B cell (primary cell): Measurements from ENCODE around the gene TEKT3. TPM values are rescaled to one million over a fixed set of nuclear protein-coding genes. Genes with fewer than 3 reads are reported as not detected.

Source experiments
- ATAC-seq: fragments of 200-7000 bp; cut with Tn5 transposase; one replicate; pipeline ENCODE4 v1.10.0; 2021; ENCODE audit warnings: low read depth, mild to moderate bottlenecking, moderate number of reproducible peaks, moderate library complexity
- CTCF ChIA-PET: fragments of 350-600 bp; sonication (Branson Sonifier 250); formaldehyde crosslinking; loops from one replicate; lab custom pipeline; 2021; ENCODE audit warnings: antibody characterized with exemption, inconsistent platforms; lab: Charles Lee
- POLR2A ChIA-PET: fragments of 350-600 bp; sonication (Branson Sonifier 250); formaldehyde crosslinking; loops from one replicate; lab custom pipeline; 2021; ENCODE audit warnings: antibody characterized with exemption; lab: Charles Lee
- DNase-seq: peaks from one replicate; pipeline ENCODE4 v3.0.0; 2013
- H2AFZ ChIP-seq: 2 replicates; pipeline ENCODE4 v1.6.1; 2012; ENCODE audit warnings: mild to moderate bottlenecking, low read depth, low read length; ENCODE audit not compliant: insufficient read depth, poor library complexity, severe bottlenecking
- H3K27ac ChIP-seq, 2 donors: 1 replicate in 1 of 2; 2 replicates in 1 of 2; pipeline ENCODE4 v1.5.1; 2012 to 2013; ENCODE audit warnings: low read length in 2 of 2, mild to moderate bottlenecking in 2 of 2, moderate library complexity in 1 of 2
- H3K27me3 ChIP-seq, 4 experiments: fragments of 200-600 bp in 1 of 4; sonication (generic) in 1 of 4; replicated peaks in 1 of 4; 1 replicate in 2 of 4; 2 replicates in 2 of 4; pipeline versions ENCODE4 v1.6.1 to v1.7.0; 2013 to 2016; ENCODE audit warnings: low read length in 3 of 4, mild to moderate bottlenecking in 2 of 4, mixed read lengths in 1 of 4, moderate library complexity in 1 of 4; ENCODE audit not compliant: insufficient read depth in 4 of 4, control insufficient read depth in 3 of 4; ENCODE audit errors: control extremely low read depth in 1 of 4
- H3K36me3 ChIP-seq, 2 experiments: replicated peaks in 1 of 2; 1 replicate in 1 of 2; 2 replicates in 1 of 2; pipeline versions ENCODE4 v1.6.1 to v1.7.1; 2013; ENCODE audit warnings: low read length in 1 of 2; ENCODE audit not compliant: insufficient read depth in 2 of 2, control insufficient read depth in 1 of 2; ENCODE audit errors: control extremely low read depth in 1 of 2, extremely low read depth in 1 of 2
- H3K4me1 ChIP-seq, 2 donors: fragments of 200-600 bp in 1 of 2; sonication (generic) in 1 of 2; 1 replicate in 1 of 2; 2 replicates in 1 of 2; pipeline versions ENCODE4 v1.5.1 to v1.6.1; 2013 to 2017; ENCODE audit warnings: low read length in 2 of 2; ENCODE audit not compliant: control insufficient read depth in 2 of 2, insufficient read depth in 2 of 2
- H3K4me2 ChIP-seq: replicated peaks from 2 replicates; pipeline ENCODE3; 2012; ENCODE audit warnings: mild to moderate bottlenecking, low read depth, low read length; ENCODE audit not compliant: poor library complexity, severe bottlenecking
- H3K4me3 ChIP-seq, 5 experiments: fragments of 200-600 bp in 1 of 5; sonication (generic) in 1 of 5; 1 replicate in 3 of 5; 2 replicates in 2 of 5; pipeline versions ENCODE4 v1.5.1 to v1.7.0; 2011 to 2016; ENCODE audit warnings: low read length in 4 of 5, mild to moderate bottlenecking in 4 of 5, low read depth in 2 of 5, control low read depth in 1 of 5, moderate library complexity in 1 of 5; ENCODE audit not compliant: insufficient read depth in 1 of 5; ENCODE audit errors: control extremely low read depth in 1 of 5, extremely low read depth in 1 of 5
- H3K79me2 ChIP-seq: fragments of 200-600 bp; sonication (generic); one replicate; pipeline ENCODE4 v1.6.0; 2016; ENCODE audit warnings: low read length; ENCODE audit not compliant: control insufficient read depth, insufficient read depth
- H3K9ac ChIP-seq: fragments of 200-600 bp; sonication (generic); 2 replicates; pipeline ENCODE4 v1.6.1; 2017; ENCODE audit warnings: mild to moderate bottlenecking, low read length, moderate library complexity
- H3K9me3 ChIP-seq, 3 donors: one replicate each; pipeline versions ENCODE4 v1.6.1 to v1.7.1; 2013; ENCODE audit warnings: low read length in 2 of 3; ENCODE audit not compliant: control insufficient read depth in 2 of 3, insufficient read depth in 1 of 3; ENCODE audit errors: control extremely low read depth in 1 of 3
- H4K20me1 ChIP-seq: 2 replicates; pipeline ENCODE4 v1.6.0; 2012; ENCODE audit warnings: mild to moderate bottlenecking, low read length; ENCODE audit not compliant: insufficient read depth, control insufficient read depth, poor library complexity, severe bottlenecking
- H3K27ac Mint-ChIP-seq: one replicate; pipeline ENCODE4 v1.8.0; 2021; ENCODE audit warnings: mixed read lengths
- H3K27me3 Mint-ChIP-seq: one replicate; pipeline ENCODE4 v1.8.0; 2021; ENCODE audit warnings: mixed read lengths
- H3K4me1 Mint-ChIP-seq: one replicate; pipeline ENCODE4 v1.8.0; 2021; ENCODE audit warnings: mixed read lengths
- H3K4me3 Mint-ChIP-seq: one replicate; pipeline ENCODE4 v1.8.0; 2021; ENCODE audit warnings: mixed read lengths
- H3K9me3 Mint-ChIP-seq: one replicate; pipeline ENCODE4 v1.8.0; 2022; ENCODE audit warnings: mixed read lengths; ENCODE audit not compliant: insufficient read depth
- CTCF ChIP-seq: fragments of 200-600 bp; IDR thresholded peaks from one replicate; pipeline ENCODE4 v1.8.0; 2022; ENCODE audit warnings: antibody characterized with exemption, mild to moderate bottlenecking
- EZH2 ChIP-seq: IDR thresholded peaks from 2 replicates; pipeline ENCODE4 v1.6.1; 2012; ENCODE audit warnings: borderline replicate concordance, low read depth, mild to moderate bottlenecking, moderate library complexity, low read length; ENCODE audit not compliant: insufficient read depth, poor library complexity, severe bottlenecking
- WGBS: methylation state at CpG from one replicate; pipeline ENCODE4 v1.1.5; 2013; ENCODE audit warnings: missing lambda C conversion rate; ENCODE audit not compliant: insufficient coverage; 5-methylcytosine and 5-hydroxymethylcytosine counted together
- intact Hi-C: fragments of 100-400 bp; cut with micrococcal nuclease; formaldehyde crosslinking; loops from one replicate; pipeline ENCODE4 v1.10.0; 2022
- polyA plus RNA-seq: library from polyadenylated mRNA; depleted of rRNA; stranded (reverse); fragments of >200 nt; gene quantifications from 2 replicates; pipeline ENCODE4 v1.2.3, GENCODE V29; 2012
- total RNA-seq, 2 donors: library from RNA; stranded (reverse); fragments of 120-200 nt in 1 of 2; gene quantifications; 1 replicate in 1 of 2; 2 replicates in 1 of 2; pipeline versions ENCODE4 v1.2.3 to v1.2.4, GENCODE V29; 2013 to 2022

The TEKT3 gene
- total and polyA plus RNA-seq, 2 donors (not counting 1 experiment from before 2014, with no cell fraction given) = 0.49 to 1.8 TPM

GRCh38 chr17:15366026-15366425, 24.6 kb upstream of the TEKT3 start:
- no peaks in the 10 kb centered on the region for H3K36me3 ChIP-seq
- WGBS = no CpG with 5 or more reads among the region's 4 CpGs
- no peaks in the 10 kb centered on the region for H3K4me1 ChIP-seq
- ATAC-seq (no peak), DNase-seq (no peak)
- intact Hi-C loops = no loop called here
- no peak overlapping the region for H2AFZ ChIP-seq
- Mint-ChIP-seq H3K27me3 (no peaks in the 10 kb centered on the region), H3K4me3 (no peak overlapping the region), H3K9me3 (no peaks in the 10 kb centered on the region), H3K4me1 (no peaks in the 10 kb centered on the region), H3K27ac (no peak overlapping the region)
- no peaks in the 10 kb centered on the region for H4K20me1 ChIP-seq
- ChIA-PET POLR2A (no interaction called here), CTCF (no interaction called here)
- no peak overlapping the region for H3K9ac ChIP-seq
- peaks cover 0 to 5% (median 0%) of the 10 kb centered on the region in 3 donors for H3K9me3 ChIP-seq
- no peak for TF ChIP-seq EZH2
- TF ChIP-seq CTCF = no peak
- H3K27ac ChIP-seq = no peak overlapping the region
- no peak overlapping the region for H3K4me3 ChIP-seq
- H3K4me2 ChIP-seq = no peak overlapping the region
- no peaks in the 10 kb centered on the region for H3K27me3 ChIP-seq
- no peaks in the 10 kb centered on the region for H3K79me2 ChIP-seq

- ATAC-seq = no peak
- peaks cover 0 to 5% (median 0%) of the 10 kb centered on the region in 3 donors for H3K9me3 ChIP-seq
- no peak overlapping the region for H3K27ac Mint-ChIP-seq
- H3K9ac ChIP-seq = no peak overlapping the region
- TF ChIP-seq EZH2 (no peak), CTCF (no peak)
- H3K4me3 ChIP-seq = no peak overlapping the region
- H2AFZ ChIP-seq = no peak overlapping the region
- no peaks in the 10 kb centered on the region for H3K27me3 ChIP-seq
- H3K4me1 ChIP-seq = no peaks in the 10 kb centered on the region
- ChIA-PET POLR2A (no interaction called here), CTCF (no interaction called here)
- H3K9me3 Mint-ChIP-seq = no peaks in the 10 kb centered on the region
- H3K79me2 ChIP-seq = no peaks in the 10 kb centered on the region
- H4K20me1 ChIP-seq = no peaks in the 10 kb centered on the region
- H3K4me3 Mint-ChIP-seq = no peak overlapping the region
- no peak overlapping the region for H3K4me2 ChIP-seq
- H3K36me3 ChIP-seq = no peaks in the 10 kb centered on the region
- H3K4me1 Mint-ChIP-seq = no peaks in the 10 kb centered on the region
- intact Hi-C loops = no loop called here
- no peak for DNase-seq
- H3K27me3 Mint-ChIP-seq = no peaks in the 10 kb centered on the region
- WGBS = 82% methylated on average over 3 of the region's 3 CpGs
- H3K27ac ChIP-seq = no peak overlapping the region
These were observed 23.2 kb upstream of the TEKT3 start for GRCh38 chr17:15364615-15365014.
